HEK293 (cell line): ENCODE data around the gene CD109.

Experiments used
- FEZF1 ChIP-seq: fragments of 450-650 bp; formaldehyde crosslinking; IDR thresholded peaks from 2 replicates; pipeline ENCODE4 v1.5.1; 2016; ENCODE audit warnings: missing biosample characterization, missing genetic modification characterization
- OSR2 ChIP-seq: fragments of 450-650 bp; formaldehyde crosslinking; IDR thresholded peaks from 2 replicates; pipeline ENCODE4 v1.5.1; 2016; ENCODE audit warnings: missing biosample characterization, missing genetic modification characterization
- ZBTB8A ChIP-seq: fragments of 450-650 bp; formaldehyde crosslinking; IDR thresholded peaks from 2 replicates; pipeline ENCODE4 v1.5.1; 2016; ENCODE audit warnings: missing biosample characterization, missing genetic modification characterization
- ZNF155 ChIP-seq: fragments of 450-650 bp; formaldehyde crosslinking; IDR thresholded peaks from 2 replicates; pipeline ENCODE4 v1.5.1; 2016; ENCODE audit warnings: missing biosample characterization, missing genetic modification characterization
- ZNF555 ChIP-seq: fragments of 450-650 bp; formaldehyde crosslinking; conservative IDR thresholded peaks from 2 replicates; pipeline ENCODE4 v1.5.1; 2017; ENCODE audit warnings: missing biosample characterization, mild to moderate bottlenecking, missing genetic modification characterization, inconsistent platforms
- ZNF747 ChIP-seq: fragments of 450-650 bp; formaldehyde crosslinking; IDR thresholded peaks from 2 replicates; pipeline ENCODE4 v1.5.1; 2016; ENCODE audit warnings: missing biosample characterization, missing genetic modification characterization
- ZNF837 ChIP-seq: fragments of 450-650 bp; formaldehyde crosslinking; IDR thresholded peaks from 2 replicates; pipeline ENCODE4 v1.5.1; 2016; ENCODE audit warnings: missing biosample characterization, missing genetic modification characterization
- TF ChIP-seq, protein P1 (sequence below): fragments of 450-650 bp; formaldehyde crosslinking; IDR thresholded peaks from 2 replicates; pipeline ENCODE4 v1.5.1; 2016; ENCODE audit warnings: missing biosample characterization, missing genetic modification characterization

DNA sequence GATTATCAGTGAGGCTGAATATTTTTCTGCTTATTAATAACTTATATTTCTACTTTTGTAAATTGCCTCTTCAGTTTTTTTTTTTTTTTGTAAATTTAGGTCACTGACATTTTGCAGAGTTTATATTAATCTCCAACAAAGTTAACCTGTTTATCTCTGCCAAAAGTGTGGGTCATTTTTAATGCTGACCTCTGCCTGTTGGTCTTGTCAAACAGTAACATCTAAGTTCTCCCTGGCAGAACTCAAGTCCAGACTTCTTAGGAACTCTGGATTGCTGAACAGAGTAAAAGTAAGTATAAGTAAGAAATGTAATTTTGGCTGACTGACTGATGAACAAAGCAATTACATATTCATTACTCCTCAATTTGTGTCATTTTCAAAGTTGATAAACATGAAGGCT lies 83.9 kb downstream of the CD109 start:
- TF ChIP-seq, protein P1, sequence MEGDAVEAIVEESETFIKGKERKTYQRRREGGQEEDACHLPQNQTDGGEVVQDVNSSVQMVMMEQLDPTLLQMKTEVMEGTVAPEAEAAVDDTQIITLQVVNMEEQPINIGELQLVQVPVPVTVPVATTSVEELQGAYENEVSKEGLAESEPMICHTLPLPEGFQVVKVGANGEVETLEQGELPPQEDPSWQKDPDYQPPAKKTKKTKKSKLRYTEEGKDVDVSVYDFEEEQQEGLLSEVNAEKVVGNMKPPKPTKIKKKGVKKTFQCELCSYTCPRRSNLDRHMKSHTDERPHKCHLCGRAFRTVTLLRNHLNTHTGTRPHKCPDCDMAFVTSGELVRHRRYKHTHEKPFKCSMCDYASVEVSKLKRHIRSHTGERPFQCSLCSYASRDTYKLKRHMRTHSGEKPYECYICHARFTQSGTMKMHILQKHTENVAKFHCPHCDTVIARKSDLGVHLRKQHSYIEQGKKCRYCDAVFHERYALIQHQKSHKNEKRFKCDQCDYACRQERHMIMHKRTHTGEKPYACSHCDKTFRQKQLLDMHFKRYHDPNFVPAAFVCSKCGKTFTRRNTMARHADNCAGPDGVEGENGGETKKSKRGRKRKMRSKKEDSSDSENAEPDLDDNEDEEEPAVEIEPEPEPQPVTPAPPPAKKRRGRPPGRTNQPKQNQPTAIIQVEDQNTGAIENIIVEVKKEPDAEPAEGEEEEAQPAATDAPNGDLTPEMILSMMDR (tag by site-specific recombination), result no peak
- no peak for TF ChIP-seq ZNF155 (tag by site-specific recombination)
- no peak for TF ChIP-seq ZBTB8A (tag by site-specific recombination)
- TF ChIP-seq FEZF1 (tag by site-specific recombination), result no peak
- no peak for TF ChIP-seq OSR2
- no peak for TF ChIP-seq ZNF747 (tag by site-specific recombination)
- TF ChIP-seq ZNF837 (tag by site-specific recombination), result no peak
- TF ChIP-seq ZNF555, result no peak
